NCI-H2029 treated with DMSO at 0.1 percent for 48 hours (cell line): ENCODE results near the gene GPX4.

Source experiments
- DNase-seq: peaks from one replicate; lab custom pipeline; 2025; lab: John Stamatoyannopoulos, UW

Gene GPX4

GRCh38 chr19:1068009-1069001 is 35.5 kb upstream of the GPX4 start:
- DNase-seq: no peak

DNA sequence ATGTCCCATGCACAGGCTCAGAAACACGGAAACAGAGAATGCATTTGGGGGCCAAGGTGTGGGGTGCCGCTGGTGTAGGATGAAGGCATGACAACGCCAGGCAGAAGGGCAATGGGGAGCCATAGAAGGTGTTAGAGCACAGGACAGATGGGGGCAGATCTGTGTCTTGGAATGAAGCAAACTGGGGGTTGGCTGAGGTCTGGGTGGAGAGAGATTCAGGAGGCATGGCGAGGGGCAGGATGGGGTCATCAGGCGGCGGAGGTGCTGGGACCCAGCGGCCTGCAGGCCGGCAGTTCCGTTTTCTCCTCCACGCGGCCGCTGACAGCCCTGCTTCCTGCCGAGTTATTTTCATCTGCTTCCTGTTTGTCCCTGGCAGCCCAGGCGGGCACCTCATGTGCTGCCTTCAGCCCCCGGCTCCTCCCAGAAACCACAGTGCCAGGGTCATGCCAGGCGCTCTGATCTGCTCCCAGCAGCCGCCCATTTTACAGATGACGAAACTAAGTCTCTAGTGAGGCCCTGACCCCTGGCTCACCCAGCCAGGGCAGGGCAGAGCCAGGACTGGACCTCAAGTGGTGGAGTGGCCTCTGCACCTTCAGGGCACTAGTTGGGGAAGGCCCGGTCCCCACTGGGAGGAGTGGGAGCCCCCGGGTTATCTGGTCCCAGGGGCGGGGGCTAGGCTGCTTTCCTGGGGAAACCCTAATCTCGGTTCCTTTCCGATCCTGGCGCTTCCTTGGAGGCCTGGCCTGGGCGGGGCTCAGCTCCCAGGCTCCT is 34.6 kb upstream of the GPX4 start:
- no peak for DNase-seq

DNA sequence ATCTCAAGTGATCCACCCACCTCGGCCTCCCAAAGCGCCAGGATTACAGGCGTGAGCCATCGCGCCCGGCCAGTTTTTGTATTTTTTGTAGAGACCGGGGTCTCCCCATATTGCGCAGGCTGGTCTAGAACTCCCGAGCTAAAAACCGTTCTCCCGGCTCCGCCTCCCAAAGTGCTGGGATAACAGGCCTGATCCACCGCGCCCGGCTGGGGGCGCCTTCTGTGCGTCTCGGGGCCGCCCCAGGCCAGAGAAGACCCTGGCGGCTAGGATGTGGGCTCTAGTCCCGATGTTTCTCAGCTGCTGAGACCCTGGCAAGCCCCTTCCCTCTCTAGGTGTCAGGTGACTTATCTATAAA is 33.2 kb upstream of the GPX4 start:
- no peak for DNase-seq

DNA sequence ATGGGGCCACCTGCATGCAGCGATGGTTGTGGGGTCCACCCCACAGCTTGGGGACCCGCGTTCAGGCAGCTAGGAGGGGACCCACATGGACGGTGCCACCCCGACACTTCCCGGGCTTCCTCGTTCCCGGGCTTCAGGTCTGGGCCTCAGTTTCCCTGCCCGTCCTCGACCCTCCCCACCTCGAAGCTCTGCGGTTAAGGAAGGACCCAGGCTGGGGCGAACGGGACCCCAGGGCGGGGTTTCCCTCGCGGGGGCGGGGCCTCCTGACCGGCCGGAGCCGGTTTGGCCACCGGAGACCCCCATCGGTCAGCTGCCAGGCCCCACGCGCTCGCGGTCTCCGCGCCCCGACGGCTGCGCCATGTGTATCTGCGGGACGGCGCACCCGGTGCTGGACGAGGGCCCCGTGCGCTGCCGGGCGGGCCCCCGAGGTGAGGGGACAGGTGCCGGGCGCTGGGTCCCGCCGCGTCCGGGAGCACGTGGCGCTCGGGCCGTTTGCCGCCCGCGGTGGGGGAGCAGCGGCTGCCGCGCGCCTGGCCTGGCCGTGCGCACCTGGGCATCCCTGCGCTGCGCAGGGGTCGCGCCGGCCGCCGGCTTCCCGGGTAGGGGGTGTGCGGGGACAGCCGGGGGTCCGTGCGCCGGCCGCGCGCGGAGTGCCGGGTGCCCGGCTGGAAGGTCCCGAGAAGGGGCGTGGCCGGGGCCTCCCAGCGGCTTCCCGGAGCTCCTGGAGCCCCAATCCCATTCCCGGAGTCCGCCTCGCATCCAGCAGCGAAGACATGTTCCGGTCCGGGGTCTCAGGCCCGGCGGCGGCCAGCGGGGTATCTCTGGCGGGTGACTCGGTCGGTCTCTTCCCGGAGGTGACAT is 32.6 kb upstream of the GPX4 start:
- no peak for DNase-seq

GRCh38 chr19:1072371-1073015 is 31.3 kb upstream of the GPX4 start:
- DNase-seq: no peak

GRCh38 chr19:1073063-1073955 is 30.5 kb upstream of the GPX4 start:
- no peak for DNase-seq

DNA sequence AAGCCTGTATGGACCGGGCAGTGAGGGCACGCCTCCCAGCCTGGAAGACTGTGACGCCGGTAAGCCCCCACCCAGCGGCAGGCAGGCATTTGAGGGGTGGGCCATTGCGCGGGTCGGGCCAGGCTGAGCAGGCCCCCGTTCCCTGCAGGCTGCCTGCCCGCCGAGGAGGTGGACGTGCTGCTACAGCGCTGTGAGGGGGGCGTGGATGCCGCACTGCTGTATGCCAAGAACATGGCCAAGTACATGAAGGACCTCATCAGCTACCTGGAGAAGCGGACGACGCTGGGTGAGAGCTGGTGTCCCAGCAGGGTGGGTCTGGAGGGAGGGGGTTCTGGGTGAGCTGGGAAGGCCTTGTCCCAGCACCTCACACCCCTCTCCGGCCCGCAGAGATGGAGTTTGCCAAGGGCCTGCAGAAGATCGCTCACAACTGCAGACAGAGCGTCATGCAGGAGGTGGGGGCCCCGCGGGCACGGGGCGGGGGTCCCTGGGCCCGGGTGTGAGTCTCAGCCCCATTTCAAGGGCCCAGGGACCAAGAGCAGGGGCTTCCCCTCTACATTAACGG is 29.8 kb upstream of the GPX4 start:
- DNase-seq: no peak

DNA sequence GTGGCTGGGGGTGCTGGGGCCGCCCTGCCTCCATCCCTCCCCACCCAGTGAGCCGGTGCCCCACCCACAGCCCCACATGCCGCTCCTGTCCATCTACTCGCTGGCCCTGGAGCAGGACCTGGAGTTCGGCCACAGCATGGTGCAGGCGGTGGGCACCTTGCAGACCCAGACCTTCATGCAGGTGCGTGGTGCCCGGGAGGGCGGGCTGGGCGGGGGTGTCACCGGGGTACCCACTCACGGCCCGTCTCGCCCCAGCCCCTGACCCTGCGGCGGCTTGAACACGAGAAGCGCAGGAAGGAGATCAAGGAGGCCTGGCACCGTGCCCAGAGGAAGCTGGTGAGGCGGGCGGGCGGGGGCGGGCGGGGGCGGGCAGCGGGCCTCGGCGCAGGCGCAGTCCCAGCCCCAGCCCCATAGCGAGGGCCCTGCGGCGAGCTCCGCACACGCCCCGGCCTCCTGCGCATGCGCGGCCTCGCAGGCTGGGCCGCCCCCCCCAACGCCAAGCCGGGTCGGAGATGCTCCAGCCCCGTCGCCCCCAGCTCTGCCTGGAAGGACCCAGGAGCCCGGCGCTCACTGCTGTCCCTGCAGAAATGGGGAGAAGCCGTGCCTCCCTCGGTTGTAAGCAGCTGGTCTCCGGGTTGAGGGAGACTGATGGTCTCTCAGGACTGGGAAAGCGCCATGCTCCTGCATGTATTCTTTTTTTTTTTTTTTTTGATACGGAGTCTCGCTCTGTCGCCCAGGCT is 29.1 kb upstream of the GPX4 start:
- DNase-seq: peak; percentile 83

GRCh38 chr19:1076046-1076386 is 27.8 kb upstream of the GPX4 start:
- DNase-seq: no peak

GRCh38 chr19:1076951-1077350 is 26.8 kb upstream of the GPX4 start:
- DNase-seq: peak; percentile 73

GRCh38 chr19:1079566-1080111 is 24.2 kb upstream of the GPX4 start:
- no peak for DNase-seq

- no peak for DNase-seq
These were observed 23.2 kb upstream of the GPX4 start for GRCh38 chr19:1080360-1081161.

GRCh38 chr19:1081301-1082164 is 22.3 kb upstream of the GPX4 start:
- no peak for DNase-seq

DNA sequence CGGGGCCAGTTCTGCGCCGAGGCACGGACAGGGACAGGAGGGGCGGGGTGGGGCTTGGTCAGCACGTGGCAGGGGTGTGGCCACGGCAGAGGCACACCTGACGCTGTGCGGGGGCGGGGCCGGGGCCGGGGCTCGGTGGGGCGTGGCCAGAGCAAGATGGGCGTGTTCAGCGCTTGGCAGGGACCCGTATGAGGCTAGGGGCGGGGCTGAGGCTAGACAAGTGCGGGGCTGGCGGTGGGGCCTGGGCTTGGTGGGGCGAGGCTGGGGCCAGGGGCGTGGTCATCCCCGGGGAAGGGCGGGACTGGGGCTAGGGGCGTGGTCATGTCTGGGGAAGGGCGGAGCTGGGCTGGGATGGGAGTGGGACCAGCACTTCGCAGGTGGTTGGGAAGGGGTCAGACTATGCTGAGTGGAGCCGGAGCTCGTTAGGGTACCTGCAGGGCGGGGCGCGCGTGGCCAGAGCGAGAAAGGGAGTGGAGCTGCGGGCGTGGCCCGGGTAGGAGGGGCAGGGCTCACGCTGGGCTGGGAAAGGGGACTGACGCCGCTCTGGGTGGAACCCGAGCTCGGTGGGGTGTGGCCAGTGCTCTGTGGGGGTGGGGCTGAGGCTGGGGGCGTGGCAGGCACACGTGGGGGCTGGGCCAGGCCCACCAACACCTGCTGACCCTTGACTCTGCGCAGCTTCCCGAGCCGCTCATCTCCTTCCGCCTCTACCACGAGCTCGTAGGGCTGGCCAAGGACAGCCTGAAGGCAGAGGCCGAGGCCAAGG is 21.4 kb upstream of the GPX4 start:
- peak; percentile 93 for DNase-seq

DNA sequence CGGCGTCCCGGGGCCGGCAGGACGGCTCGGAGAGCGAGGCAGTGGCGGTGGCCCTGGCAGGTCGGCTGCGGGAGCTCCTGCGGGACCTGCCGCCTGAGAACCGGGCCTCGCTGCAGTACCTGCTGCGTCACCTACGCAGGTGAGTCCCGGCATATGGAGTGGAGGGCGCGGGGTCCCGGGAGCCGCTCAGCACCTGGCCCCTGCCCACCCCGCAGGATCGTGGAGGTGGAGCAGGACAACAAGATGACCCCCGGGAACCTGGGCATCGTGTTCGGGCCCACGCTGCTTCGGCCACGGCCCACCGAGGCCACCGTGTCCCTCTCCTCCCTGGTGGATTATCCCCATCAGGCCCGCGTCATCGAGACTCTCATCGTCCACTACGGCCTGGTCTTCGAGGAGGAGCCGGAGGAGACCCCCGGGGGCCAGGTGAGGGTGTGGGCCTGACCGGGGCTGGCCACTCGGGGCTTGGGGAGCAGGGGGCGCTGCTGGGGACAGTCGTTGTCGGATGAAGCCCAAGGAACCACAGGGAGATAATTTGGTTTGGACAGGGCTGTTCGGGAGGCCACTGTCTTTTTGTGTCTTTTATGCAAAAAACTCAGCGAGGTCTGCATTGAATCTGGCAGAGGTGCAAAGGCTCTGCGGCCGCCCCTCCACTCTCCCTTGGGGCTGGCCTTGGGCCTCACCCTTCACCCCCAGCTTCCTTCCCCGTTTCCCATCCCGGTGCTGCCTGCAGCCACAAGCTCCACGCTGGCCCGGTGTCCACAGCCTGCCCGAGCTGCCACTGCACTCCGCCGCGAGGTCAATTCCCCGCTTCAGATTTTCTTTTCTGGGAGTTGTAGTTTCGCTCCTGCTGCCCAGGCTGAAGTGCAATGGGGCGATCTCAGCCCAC is 20.6 kb upstream of the GPX4 start:
- DNase-seq: no peak
